ENCODE data around the gene CCDC40. TPM values are rescaled to one million over a fixed set of nuclear protein-coding genes. Genes with fewer than 3 reads are reported as not detected.
A peak's percentile ranks its signal among the peaks of the same experiment; 100 is the strongest.

CCDC40 gene
- total and polyA plus RNA-seq, 9 of the 15 experiments (the other 6 are each of a cell fraction or from before 2014, with no cell fraction given) = 0.07 to 0.33 TPM; not detected in 7

DNA sequence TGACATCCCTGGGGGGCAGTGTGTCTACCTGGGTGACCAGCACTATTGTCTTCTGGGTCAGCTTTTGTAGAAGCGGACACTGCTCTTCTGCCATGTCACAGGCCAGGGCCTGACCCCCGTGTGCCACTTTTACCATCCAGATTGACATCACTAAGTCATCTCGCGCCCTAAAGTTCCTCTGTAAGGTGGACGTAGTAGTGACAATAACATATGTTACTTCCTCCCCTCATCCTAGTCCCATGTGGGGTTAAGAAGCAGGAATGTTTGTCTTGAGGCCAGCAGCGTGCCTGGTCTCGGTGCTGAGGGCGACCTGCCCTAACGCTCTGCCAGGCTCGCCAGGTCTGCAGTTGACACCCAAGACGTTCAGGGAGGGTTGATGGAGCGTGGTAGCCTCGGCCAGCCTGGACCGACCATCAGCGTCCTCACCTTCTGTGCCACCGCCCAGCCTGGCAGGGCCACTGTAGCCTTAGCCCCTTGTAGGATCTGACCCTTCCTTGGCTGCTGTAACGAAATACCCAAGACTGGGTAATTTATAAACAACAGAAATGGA is 85.7 kb downstream of the CCDC40 start (continued):
- TF ChIP-seq EP300 (IDR thresholded peaks at IDR 0.05; ENCODE audit: low read length) (no peak), MAZ (CRISPR knock-in tag; conservative IDR thresholded peaks at IDR 0.05 in 1 of 2, IDR thresholded peaks at IDR 0.05 in 1 of 2) (no peak), NUFIP1 (IDR thresholded peaks at IDR 0.05; ENCODE audit: partially characterized antibody) (no peak), SIX5 (IDR thresholded peaks at IDR 0.05; ENCODE audit: borderline replicate concordance in 1 of 2, insufficient read depth in 1 of 2, low read depth in 1 of 2, low read length in 2 of 2) (no peak), ZBTB17 (CRISPR knock-in tag; IDR thresholded peaks at IDR 0.05) (no peak)
- TF ChIP-seq, protein P1, sequence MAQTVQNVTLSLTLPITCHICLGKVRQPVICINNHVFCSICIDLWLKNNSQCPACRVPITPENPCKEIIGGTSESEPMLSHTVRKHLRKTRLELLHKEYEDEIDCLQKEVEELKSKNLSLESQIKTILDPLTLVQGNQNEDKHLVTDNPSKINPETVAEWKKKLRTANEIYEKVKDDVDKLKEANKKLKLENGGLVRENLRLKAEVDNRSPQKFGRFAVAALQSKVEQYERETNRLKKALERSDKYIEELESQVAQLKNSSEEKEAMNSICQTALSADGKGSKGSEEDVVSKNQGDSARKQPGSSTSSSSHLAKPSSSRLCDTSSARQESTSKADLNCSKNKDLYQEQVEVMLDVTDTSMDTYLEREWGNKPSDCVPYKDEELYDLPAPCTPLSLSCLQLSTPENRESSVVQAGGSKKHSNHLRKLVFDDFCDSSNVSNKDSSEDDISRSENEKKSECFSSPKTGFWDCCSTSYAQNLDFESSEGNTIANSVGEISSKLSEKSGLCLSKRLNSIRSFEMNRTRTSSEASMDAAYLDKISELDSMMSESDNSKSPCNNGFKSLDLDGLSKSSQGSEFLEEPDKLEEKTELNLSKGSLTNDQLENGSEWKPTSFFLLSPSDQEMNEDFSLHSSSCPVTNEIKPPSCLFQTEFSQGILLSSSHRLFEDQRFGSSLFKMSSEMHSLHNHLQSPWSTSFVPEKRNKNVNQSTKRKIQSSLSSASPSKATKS (CRISPR knock-in tag; IDR thresholded peaks at IDR 0.05) = no peak

DNA sequence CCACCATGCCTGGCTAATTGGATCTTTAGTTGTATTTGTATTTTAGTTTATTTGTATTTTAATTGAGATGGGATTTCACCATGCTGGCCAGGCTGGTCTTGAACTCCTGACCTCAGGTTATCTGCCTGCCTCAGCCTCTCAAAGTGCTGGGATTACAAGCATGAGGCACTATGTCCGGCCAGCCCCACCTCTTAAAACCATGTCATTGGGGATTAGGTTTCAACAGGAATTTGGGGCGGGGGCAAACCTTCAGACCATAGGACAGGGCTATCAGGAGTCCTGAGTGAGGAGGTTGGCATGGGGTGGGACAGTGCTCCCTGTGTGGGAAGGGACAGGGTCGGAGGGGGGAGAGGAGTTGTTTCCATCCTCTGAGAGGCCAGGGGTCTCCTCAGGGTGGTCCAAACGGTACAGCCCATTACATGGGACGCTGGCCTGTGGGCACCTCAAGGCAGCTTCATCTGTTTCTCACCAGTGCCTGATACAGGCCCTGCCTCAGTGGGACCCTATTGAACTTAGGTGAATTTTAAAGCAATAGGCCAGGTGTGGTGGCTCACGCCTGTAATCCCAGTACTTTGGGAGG is 86.6 kb downstream of the CCDC40 start:
- intact Hi-C loops (cut with micrococcal nuclease) = no loop called here
- BruUV-seq (replicated peaks) = no TSS peak
- no peaks in the 10 kb centered on the region for H3K9me3 ChIP-seq (replicated peaks; ENCODE audit: control insufficient read depth, insufficient read depth, low read depth, low read length)
- no peaks in the 10 kb centered on the region for H3K79me2 ChIP-seq (ENCODE audit: control insufficient read depth, insufficient read depth, low read length)
- DNase-seq (ENCODE audit: extremely low read depth in 1 of 4, low spot score in 3 of 4) (no peak), ATAC-seq (no peak), FAIRE-seq (no peak)
- CTCF ChIA-PET (ENCODE audit: low intra/inter-chr PET ratio) = interaction anchor here (0.5 kb wide), 1 partner anchor 116 kb away, joined by 3 read pairs; no protein-coding TSS in a partner anchor
- POLR2A ChIA-PET = interaction anchor here (0.5 to 2.0 kb wide), 4 partner anchors 11 to 148 kb away, joined by 3 to 24 read pairs (median 4); no protein-coding TSS in a partner anchor
- in situ Hi-C loops (cut with MboI) = no loop called here
- H3K4me2 ChIP-seq (ENCODE audit: insufficient read depth, low read length) = no peak overlapping the region
- no peak overlapping the region for H3K9ac ChIP-seq (ENCODE audit: insufficient read depth in 1 of 2, low read depth in 2 of 2, low read length in 2 of 2)
- peaks cover 33 to 55% of the 10 kb centered on the region in 2 experiments; a peak in 4 of 5 replicates for H3K27me3 ChIP-seq (ENCODE audit: control insufficient read depth in 2 of 2, insufficient read depth in 2 of 2, low read length in 2 of 2)
- no peaks in the 10 kb centered on the region for H4K20me1 ChIP-seq (replicated peaks; ENCODE audit: control insufficient read depth, insufficient read depth, low read length)
- H2AFZ ChIP-seq (ENCODE audit: low read depth, low read length) = no peak overlapping the region
- H3K4me3 ChIP-seq = no peak overlapping the region
- WGBS (ENCODE audit: insufficient coverage, low coverage, missing lambda C conversion rate) = 12% methylated on average over 6 of the region's 6 CpGs
- H3K9me1 ChIP-seq (ENCODE audit: control insufficient read depth, insufficient read depth, low read length) = no peaks in the 10 kb centered on the region
- H3K27ac ChIP-seq (ENCODE audit: extremely low read depth, low read depth, low read length) = no peak overlapping the region
- TF ChIP-seq ZC3H4 (CRISPR knock-in tag; IDR thresholded peaks at IDR 0.05; ENCODE audit: borderline replicate concordance) = no peak
- TF ChIP-seq ARHGAP35 (IDR thresholded peaks at IDR 0.05; ENCODE audit: partially characterized antibody) = no peak
- TF ChIP-seq, protein P2, sequence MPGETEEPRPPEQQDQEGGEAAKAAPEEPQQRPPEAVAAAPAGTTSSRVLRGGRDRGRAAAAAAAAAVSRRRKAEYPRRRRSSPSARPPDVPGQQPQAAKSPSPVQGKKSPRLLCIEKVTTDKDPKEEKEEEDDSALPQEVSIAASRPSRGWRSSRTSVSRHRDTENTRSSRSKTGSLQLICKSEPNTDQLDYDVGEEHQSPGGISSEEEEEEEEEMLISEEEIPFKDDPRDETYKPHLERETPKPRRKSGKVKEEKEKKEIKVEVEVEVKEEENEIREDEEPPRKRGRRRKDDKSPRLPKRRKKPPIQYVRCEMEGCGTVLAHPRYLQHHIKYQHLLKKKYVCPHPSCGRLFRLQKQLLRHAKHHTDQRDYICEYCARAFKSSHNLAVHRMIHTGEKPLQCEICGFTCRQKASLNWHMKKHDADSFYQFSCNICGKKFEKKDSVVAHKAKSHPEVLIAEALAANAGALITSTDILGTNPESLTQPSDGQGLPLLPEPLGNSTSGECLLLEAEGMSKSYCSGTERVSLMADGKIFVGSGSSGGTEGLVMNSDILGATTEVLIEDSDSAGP (CRISPR knock-in tag; IDR thresholded peaks at IDR 0.05) = no peak
- no peak for TF ChIP-seq ZNF143 (CRISPR knock-in tag; IDR thresholded peaks at IDR 0.05)
- 0 out of 2 replicates have a peak, but pooled peaks have one; percentile 15 for TF ChIP-seq CBFA2T3 (IDR thresholded peaks at IDR 0.05)
- no peaks in the 10 kb centered on the region for H3K36me3 ChIP-seq (ENCODE audit: control insufficient read depth, insufficient read depth, low read length)
- peaks cover 0 to 25% of the 10 kb centered on the region in 2 experiments; a peak in 2 of 5 replicates for H3K4me1 ChIP-seq (replicated peaks in 1 of 2; ENCODE audit: control insufficient read depth in 2 of 2, insufficient read depth in 2 of 2, low read length in 2 of 2)

Measured in K562 (cell line).